IMR-90 (cell line): ENCODE measurements around the gene PHACTR2. TPM values are rescaled to one million over a fixed set of nuclear protein-coding genes. Genes with fewer than 3 reads are reported as not detected.

ENCODE experiments used
- ATAC-seq: fragments of 200-7000 bp; cut with Tn5 transposase; 2 replicates; pipeline ENCODE4 v1.9.1; 2020; ENCODE audit warnings: low read depth, mild to moderate bottlenecking, moderate library complexity
- BruUV-seq: library from RNA; stranded (reverse); fragments of 400-500 nt; replicated peaks from 2 replicates; lab custom pipeline; 2021; lab: Mats Ljungman, UMichigan
- CTCF ChIA-PET: fragments of 300-600 bp; formaldehyde crosslinking; extraction: SDS; loops from one replicate; lab custom pipeline; 2021; ENCODE audit warnings: antibody characterized with exemption; lab: Yijun Ruan, JAX
- POLR2A ChIA-PET: fragments of 300-600 bp; sonication (Branson Sonifier 250); formaldehyde crosslinking; loops from one replicate; lab custom pipeline; 2022; ENCODE audit warnings: antibody characterized with exemption; ENCODE audit not compliant: unreplicated experiment; lab: Charles Lee
- DNase-seq: peaks from one replicate; pipeline ENCODE4 v3.0.0; 2013
- H2AFZ ChIP-seq: replicated peaks from 2 replicates; pipeline ENCODE3; 2013; ENCODE audit warnings: low read length, mild to moderate bottlenecking; ENCODE audit not compliant: poor library complexity
- H2AK5ac ChIP-seq: 2 replicates; pipeline ENCODE4 v1.6.1; 2013; ENCODE audit warnings: low read depth, low read length, inconsistent platforms
- H2AK9ac ChIP-seq: replicated peaks from 2 replicates; pipeline ENCODE3; 2013; ENCODE audit warnings: mild to moderate bottlenecking, low read depth, low read length, moderate library complexity; ENCODE audit not compliant: poor library complexity
- H2BK120ac ChIP-seq: 2 replicates; pipeline ENCODE4 v1.6.1; 2013; ENCODE audit warnings: low read depth, low read length, inconsistent platforms
- H2BK15ac ChIP-seq: 3 replicates; pipeline ENCODE4 v1.6.1; 2013; ENCODE audit warnings: low read depth, low read length, inconsistent platforms
- H2BK20ac ChIP-seq: 2 replicates; pipeline ENCODE4 v1.6.1; 2013; ENCODE audit warnings: low read depth, mild to moderate bottlenecking, inconsistent platforms, low read length, moderate library complexity
- H2BK5ac ChIP-seq: 2 replicates; pipeline ENCODE4 v1.6.1; 2013; ENCODE audit warnings: mild to moderate bottlenecking, low read depth, low read length, inconsistent platforms; ENCODE audit not compliant: poor library complexity, severe bottlenecking
- H3K14ac ChIP-seq: replicated peaks from 2 replicates; pipeline ENCODE4 v1.6.1; 2013; ENCODE audit warnings: low read depth, low read length, inconsistent platforms
- H3K18ac ChIP-seq: 2 replicates; pipeline ENCODE4 v1.6.1; 2013; ENCODE audit warnings: low read depth, low read length, control low read depth
- H3K23ac ChIP-seq: 2 replicates; pipeline ENCODE4 v1.6.1; 2013; ENCODE audit warnings: low read depth, low read length, inconsistent platforms
- H3K27ac ChIP-seq: 2 replicates; pipeline ENCODE4 v1.5.1; 2013; ENCODE audit warnings: mild to moderate bottlenecking, control low read depth, low read length; ENCODE audit not compliant: insufficient read depth
- H3K27me3 ChIP-seq: 2 replicates; pipeline ENCODE4 v1.6.1; 2013; ENCODE audit warnings: low read length; ENCODE audit not compliant: control insufficient read depth, insufficient read depth
- H3K36me3 ChIP-seq: 2 replicates; pipeline ENCODE4 v1.6.1; 2013; ENCODE audit warnings: low read length, mixed read lengths; ENCODE audit not compliant: control insufficient read depth, insufficient read depth
- H3K4ac ChIP-seq: 2 replicates; pipeline ENCODE4 v1.6.1; 2013; ENCODE audit warnings: low read depth, low read length, inconsistent platforms
- H3K4me1 ChIP-seq: 2 replicates; pipeline ENCODE4 v1.6.1; 2013; ENCODE audit warnings: low read length, mixed read lengths; ENCODE audit not compliant: control insufficient read depth, insufficient read depth
- H3K4me2 ChIP-seq: 2 replicates; pipeline ENCODE4 v1.6.1; 2013; ENCODE audit warnings: low read depth, mild to moderate bottlenecking, control low read depth, low read length, moderate library complexity
- H3K4me3 ChIP-seq: 2 replicates; pipeline ENCODE4 v1.5.1; 2013; ENCODE audit warnings: low read depth, mild to moderate bottlenecking, control low read depth, low read length, moderate library complexity; ENCODE audit not compliant: insufficient read depth
- H3K56ac ChIP-seq: 2 replicates; pipeline ENCODE4 v1.6.1; 2013; ENCODE audit warnings: low read length, inconsistent platforms; ENCODE audit not compliant: insufficient read depth; ENCODE audit errors: extremely low read depth
- H3K79me1 ChIP-seq, 2 experiments: 2 replicates each; pipeline ENCODE4 v1.6.1; 2013; ENCODE audit warnings: low read length in 2 of 2, inconsistent platforms in 1 of 2, low read depth in 1 of 2
- H3K9ac ChIP-seq: 2 replicates; pipeline ENCODE4 v1.6.1; 2013; ENCODE audit warnings: low read depth, low read length, control low read depth
- H3K9me1 ChIP-seq: 2 replicates; pipeline ENCODE4 v1.6.1; 2013; ENCODE audit warnings: low read length, inconsistent platforms; ENCODE audit not compliant: insufficient read depth
- H3K9me3 ChIP-seq: 2 replicates; pipeline ENCODE4 v1.6.1; 2013; ENCODE audit warnings: low read length; ENCODE audit not compliant: control insufficient read depth, insufficient read depth
- H4K20me1 ChIP-seq: 2 replicates; pipeline ENCODE4 v1.6.1; 2013; ENCODE audit warnings: low read length, inconsistent platforms; ENCODE audit not compliant: insufficient read depth
- H4K5ac ChIP-seq: 2 replicates; pipeline ENCODE4 v1.6.1; 2013; ENCODE audit warnings: mild to moderate bottlenecking, low read depth, low read length, control low read depth
- H4K8ac ChIP-seq, 2 experiments: 2 replicates each; pipeline ENCODE4 v1.6.1; 2013; ENCODE audit warnings: low read depth in 2 of 2, low read length in 2 of 2, control low read depth in 1 of 2, inconsistent platforms in 1 of 2
- H4K91ac ChIP-seq: 2 replicates; pipeline ENCODE4 v1.6.1; 2013; ENCODE audit warnings: low read depth, low read length, inconsistent platforms; ENCODE audit not compliant: insufficient read depth
- BHLHE40 ChIP-seq: fragments of 150-350 bp; IDR thresholded peaks from 2 replicates; pipeline ENCODE4 v1.6.1; 2016; ENCODE audit warnings: mild to moderate bottlenecking, low read depth, low read length
- CHD1 ChIP-seq: IDR thresholded peaks from 2 replicates; pipeline ENCODE4 v1.6.1; 2012; ENCODE audit warnings: low read depth, low read length, improper control_type of control experiment
- CTCF ChIP-seq: conservative IDR thresholded peaks from 2 replicates; pipeline ENCODE4 v1.5.1; 2012; ENCODE audit warnings: mild to moderate bottlenecking, low read depth, low read length, improper control_type of control experiment
- FOS ChIP-seq: fragments of 150-350 bp; IDR thresholded peaks from 2 replicates; pipeline ENCODE4 v1.6.1; 2016; ENCODE audit warnings: low read depth, low read length
- MAFK ChIP-seq: IDR thresholded peaks from 2 replicates; pipeline ENCODE4 v1.6.1; 2012; ENCODE audit warnings: low read depth, low read length, improper control_type of control experiment
- MXI1 ChIP-seq: IDR thresholded peaks from 2 replicates; pipeline ENCODE4 v1.6.1; 2012; ENCODE audit warnings: low read depth, mild to moderate bottlenecking, low read length, moderate library complexity, borderline replicate concordance
- POLR2A ChIP-seq: IDR thresholded peaks from 2 replicates; pipeline ENCODE4 v1.6.1; 2012; ENCODE audit warnings: mild to moderate bottlenecking, low read depth, low read length
- RCOR1 ChIP-seq: IDR thresholded peaks from 2 replicates; pipeline ENCODE4 v1.6.1; 2012; ENCODE audit warnings: mild to moderate bottlenecking, low read length, improper control_type of control experiment; ENCODE audit not compliant: insufficient replicate concordance
- WGBS, 2 experiments: methylation state at CpG; one replicate each; pipeline versions ENCODE4 v1.1.5 to v1.1.7; 2013; ENCODE audit warnings: missing lambda C conversion rate in 2 of 2; ENCODE audit not compliant: insufficient read length in 1 of 2; ENCODE audit errors: extremely low coverage in 2 of 2; 5-methylcytosine and 5-hydroxymethylcytosine counted together
- dilution Hi-C: fragments of 300-500 bp; cut with HindIII; formaldehyde crosslinking; loops from one replicate; pipeline ENCODE4 v1.14.3; 2018; ENCODE audit warnings: low sequenced_read_pairs; ENCODE audit not compliant: unreplicated experiment
- in situ Hi-C: fragments of 300-500 bp; cut with MboI; formaldehyde crosslinking; loops from 3 replicates; pipeline ENCODE4 v1.14.3; 2019; ENCODE audit warnings: low sequenced_read_pairs, inconsistent platforms, mixed read lengths
- intact Hi-C: fragments of 100-400 bp; cut with micrococcal nuclease; formaldehyde crosslinking; loops from 2 replicates; pipeline ENCODE4 v1.10.0; 2022
- polyA plus RNA-seq, 3 experiments: library from polyadenylated mRNA; depleted of rRNA; stranded (reverse); fragments of >200 nt; gene quantifications; 2 replicates each; pipeline ENCODE4 v1.2.3, GENCODE V29; 2012; ENCODE audit warnings: low replicate concordance in 1 of 3
- total RNA-seq: library from RNA; depleted of rRNA; stranded (reverse); fragments of >200 nt; gene quantifications from 2 replicates; pipeline ENCODE4 v1.2.3, GENCODE V29; 2012

Gene PHACTR2
- total and polyA plus RNA-seq, 2 of the 4 experiments (the other 2 are of a cell fraction): 14.5 to 74.2 TPM

GRCh38 chr6:143691900-143692636, 14.3 kb downstream of the PHACTR2 start:
- peak overlapping the region; percentile 69; the same call in 1 of the 2 replicates for H3K4ac ChIP-seq
- intact Hi-C loops (no loop called here), in situ Hi-C loops (no loop called here), dilution Hi-C loops (no loop called here)
- H3K4me2 ChIP-seq: peak overlapping the region; percentile 69
- H3K4me1 ChIP-seq: peaks cover 21% of the 10 kb centered on the region
- no peak overlapping the region for H2AFZ ChIP-seq
- peak overlapping the region; percentile 33; the same call in 1 of the 2 replicates for H2BK120ac ChIP-seq
- H3K14ac ChIP-seq: peak overlapping the region; percentile 63
- no TSS peak for BruUV-seq
- H3K27ac ChIP-seq: peak overlapping the region; percentile 36; the same call in 1 of the 2 replicates
- no peak overlapping the region for H2AK9ac ChIP-seq
- H2BK5ac ChIP-seq: no peak overlapping the region
- ChIA-PET POLR2A (interaction anchor here (0.6 to 0.9 kb wide), 2 partner anchors 13 to 46 kb away, joined by 3 to 4 read pairs; no protein-coding TSS in a partner anchor), CTCF (no interaction called here)
- H2BK20ac ChIP-seq: peak overlapping the region; percentile 31; the same call in 1 of the 2 replicates
- H3K18ac ChIP-seq: peak overlapping the region; percentile 21
- no peak overlapping the region for H3K4me3 ChIP-seq
- H3K36me3 ChIP-seq: peaks cover 3% of the 10 kb centered on the region; the same call in 1 of the 2 replicates
- peaks cover 14% of the 10 kb centered on the region; the same call in 1 of the 2 replicates for H4K20me1 ChIP-seq
- whole genome bisulfite sequencing, 2 experiments: no CpG with 5 or more reads among the region's 7 CpGs
- no peak for DNase-seq
- peak; percentile 27; the same call in 1 of the 2 replicates for ATAC-seq
- no peak overlapping the region; the same call in 1 of the 2 replicates for H3K56ac ChIP-seq
- peaks cover 5% of the 10 kb centered on the region; the same call in 1 of the 2 replicates for H3K9me1 ChIP-seq
- peaks cover 21 to 83% of the 10 kb centered on the region in 2 experiments for H3K79me1 ChIP-seq
- H3K23ac ChIP-seq: peak overlapping the region; percentile 28; the same call in 1 of the 2 replicates
- H3K9me3 ChIP-seq: no peaks in the 10 kb centered on the region
- no peak overlapping the region; the same call in 2 of the 3 replicates for H2BK15ac ChIP-seq
- H4K5ac ChIP-seq: peak overlapping the region; percentile 30; the same call in 1 of the 2 replicates
- no peaks in the 10 kb centered on the region for H3K27me3 ChIP-seq
- peak overlapping the region; percentile 70 for H4K91ac ChIP-seq
- peak overlapping the region in 1 of 2 experiments; percentile 4; a peak in 1 of 4 replicates for H4K8ac ChIP-seq
- H2AK5ac ChIP-seq: 0 out of 2 replicates have a peak overlapping the region, but pooled peaks have one; percentile 5
- TF ChIP-seq CTCF: no peak
- no peak for TF ChIP-seq FOS
- TF ChIP-seq MAFK: no peak
- TF ChIP-seq CHD1: no peak
- no peak for TF ChIP-seq POLR2A
- no peak for TF ChIP-seq MXI1
- TF ChIP-seq BHLHE40: no peak
- no peak for TF ChIP-seq RCOR1
- H3K9ac ChIP-seq: peak overlapping the region; percentile 4; the same call in 1 of the 2 replicates
